Measurements from ENCODE around the gene TCF7L2. TPM values are rescaled to one million over a fixed set of nuclear protein-coding genes. Genes with fewer than 3 reads are reported as not detected.

TCF7L2 gene
- total RNA-seq, 1 experiment from 2014 or later = 16.1 TPM

- no peaks in the 10 kb centered on the region for H3F3A ChIP-seq (ENCODE audit: low read length, unreplicated experiment)
- peaks cover 64% of the 10 kb centered on the region for H3K79me2 ChIP-seq (ENCODE audit: low read length)
- ChIA-PET CTCF (no interaction called here), POLR2A (ENCODE audit: unreplicated experiment) (no interaction called here)
- no peaks in the 10 kb centered on the region for H3K9me2 ChIP-seq (replicated peaks; ENCODE audit: low read length)
- no peak overlapping the region for H3K9ac ChIP-seq (ENCODE audit: low read length)
- H3K36me3 ChIP-seq (ENCODE audit: low read depth, low read length) = no peaks in the 10 kb centered on the region; the same call in 1 of the 2 replicates
- H3K4me1 ChIP-seq (ENCODE audit: insufficient read depth, low read length) = no peaks in the 10 kb centered on the region; the same call in 1 of the 2 replicates
- no peak overlapping the region for H3K4me2 ChIP-seq (ENCODE audit: low read length)
- DNase-seq (no peak), ATAC-seq (no peak; the same call in 1 of the 2 replicates)
- no TSS peak for BruUV-seq (replicated peaks)
- no peak overlapping the region for H2AFZ ChIP-seq (ENCODE audit: low read length)
- TF ChIP-seq CTCF (conservative IDR thresholded peaks at IDR 0.05; ENCODE audit: low read depth, low read length) (no peak), EZH2phosphoT487 (IDR thresholded peaks at IDR 0.05; ENCODE audit: borderline replicate concordance, low read length) (no peak), EZH2 (IDR thresholded peaks at IDR 0.05; ENCODE audit: low read length, unreplicated experiment) (no peak)
- no peak overlapping the region for H3K27ac ChIP-seq (ENCODE audit: low read length)
- no peaks in the 10 kb centered on the region for H4K20me1 ChIP-seq (ENCODE audit: low read length)
- H3K4me3 ChIP-seq (ENCODE audit: low read length) = no peak overlapping the region
- no peaks in the 10 kb centered on the region for H3K27me3 ChIP-seq (ENCODE audit: low read length)
- H3K9me3 ChIP-seq (ENCODE audit: low read length) = no peaks in the 10 kb centered on the region
- intact Hi-C loops (cut with micrococcal nuclease) = no loop called here
These were observed 40.2 kb downstream of the TCF7L2 start for GRCh38 chr10:112990271-112990670.

GRCh38 chr10:112991888-112992491 is 41.9 kb downstream of the TCF7L2 start:
- Histone ChIP-seq H3K4me3 (ENCODE audit: low read length) (no peak overlapping the region), H2AFZ (ENCODE audit: low read length) (no peak overlapping the region), H3K9me2 (replicated peaks; ENCODE audit: low read length) (no peaks in the 10 kb centered on the region), H3K27ac (ENCODE audit: low read length) (no peak overlapping the region), H3K9ac (ENCODE audit: low read length) (no peak overlapping the region), H3K79me2 (ENCODE audit: low read length) (peaks cover 64% of the 10 kb centered on the region), H3K9me3 (ENCODE audit: low read length) (no peaks in the 10 kb centered on the region), H3K4me1 (ENCODE audit: insufficient read depth, low read length) (no peaks in the 10 kb centered on the region; the same call in 1 of the 2 replicates), H4K20me1 (ENCODE audit: low read length) (no peaks in the 10 kb centered on the region), H3K27me3 (ENCODE audit: low read length) (no peaks in the 10 kb centered on the region), H3K4me2 (ENCODE audit: low read length) (no peak overlapping the region), H3F3A (ENCODE audit: low read length, unreplicated experiment) (no peaks in the 10 kb centered on the region), H3K36me3 (ENCODE audit: low read depth, low read length) (peaks cover 7% of the 10 kb centered on the region)
- intact Hi-C loops (cut with micrococcal nuclease) = no loop called here
- ChIA-PET POLR2A (ENCODE audit: unreplicated experiment) (no interaction called here), CTCF (no interaction called here)
- TF ChIP-seq EZH2 (IDR thresholded peaks at IDR 0.05; ENCODE audit: low read length, unreplicated experiment) (no peak), EZH2phosphoT487 (IDR thresholded peaks at IDR 0.05; ENCODE audit: borderline replicate concordance, low read length) (no peak), CTCF (conservative IDR thresholded peaks at IDR 0.05; ENCODE audit: low read depth, low read length) (no peak)
- no peak for ATAC-seq
- BruUV-seq (replicated peaks) = no TSS peak
- DNase-seq = no peak

- Histone ChIP-seq H3K4me1 (ENCODE audit: insufficient read depth, low read length) (no peaks in the 10 kb centered on the region), H3K4me2 (ENCODE audit: low read length) (no peak overlapping the region), H3K9me3 (ENCODE audit: low read length) (no peaks in the 10 kb centered on the region), H4K20me1 (ENCODE audit: low read length) (peaks cover 11% of the 10 kb centered on the region; the same call in 1 of the 2 replicates), H3K4me3 (ENCODE audit: low read length) (no peak overlapping the region), H3K36me3 (ENCODE audit: low read depth, low read length) (peaks cover 7% of the 10 kb centered on the region), H2AFZ (ENCODE audit: low read length) (no peak overlapping the region), H3F3A (ENCODE audit: low read length, unreplicated experiment) (no peaks in the 10 kb centered on the region), H3K9me2 (replicated peaks; ENCODE audit: low read length) (no peaks in the 10 kb centered on the region), H3K27ac (ENCODE audit: low read length) (no peak overlapping the region), H3K9ac (ENCODE audit: low read length) (no peak overlapping the region), H3K79me2 (ENCODE audit: low read length) (peaks cover 77% of the 10 kb centered on the region), H3K27me3 (ENCODE audit: low read length) (no peaks in the 10 kb centered on the region)
- TF ChIP-seq CTCF (conservative IDR thresholded peaks at IDR 0.05; ENCODE audit: low read depth, low read length) (no peak), EZH2phosphoT487 (IDR thresholded peaks at IDR 0.05; ENCODE audit: borderline replicate concordance, low read length) (no peak), EZH2 (IDR thresholded peaks at IDR 0.05; ENCODE audit: low read length, unreplicated experiment) (no peak)
- DNase-seq (no peak), ATAC-seq (no peak)
- CTCF ChIA-PET = no interaction called here
- BruUV-seq (replicated peaks) = no TSS peak
- intact Hi-C loops (cut with micrococcal nuclease) = no loop called here
- POLR2A ChIA-PET (ENCODE audit: unreplicated experiment) = no interaction called here
These were observed 46.4 kb downstream of the TCF7L2 start for GRCh38 chr10:112996462-112996861.

Data from PC-3 (cell line).